ENCODE data around the gene CTXN1. TPM values are rescaled to one million over a fixed set of nuclear protein-coding genes. Genes with fewer than 3 reads are reported as not detected.

CTXN1 gene
- total and polyA plus RNA-seq, 2 donors (not counting 1 experiment from before 2014, with no cell fraction given) = 0.66 to 0.85 TPM

GRCh38 chr19:7911508-7912143 lies 14.3 kb downstream of the CTXN1 start:
- TF ChIP-seq CTCF (conservative IDR thresholded peaks at IDR 0.05 in 1 of 2, IDR thresholded peaks at IDR 0.05 in 1 of 2; ENCODE audit: low read depth in 1 of 2, low read length in 2 of 2) (no peak), EZH2 (IDR thresholded peaks at IDR 0.05; ENCODE audit: low read length, missing control alignments) (no peak)
- Histone ChIP-seq H3K79me2 (ENCODE audit: control insufficient read depth, insufficient read depth, low read length) (peaks cover 6% of the 10 kb centered on the region), H3K27ac (ENCODE audit: insufficient read depth, low read length) (no peak overlapping the region), H3K36me3 (ENCODE audit: control insufficient read depth, insufficient read depth, low read length) (peaks cover 22% of the 10 kb centered on the region), H3K4me1 (ENCODE audit: control insufficient read depth, extremely low read depth, insufficient read depth, low read length) (peaks cover 4% of the 10 kb centered on the region), H3K9ac (ENCODE audit: insufficient read depth, low read length) (no peak overlapping the region), H3K27me3 (ENCODE audit: control insufficient read depth, insufficient read depth, low read length) (peaks cover 8% of the 10 kb centered on the region), H3K4me2 (ENCODE audit: extremely low read depth, insufficient read depth, low read length) (no peak overlapping the region), H3K9me3 (ENCODE audit: control insufficient read depth, insufficient read depth, low read depth, low read length) (no peaks in the 10 kb centered on the region), H2AFZ (ENCODE audit: low read length) (no peak overlapping the region), H3K4me3 (replicated peaks in 1 of 4; ENCODE audit: control extremely low read depth in 1 of 4, insufficient read depth in 1 of 4, low read depth in 3 of 4, low read length in 4 of 4) (no peak overlapping the region), H4K20me1 (ENCODE audit: control insufficient read depth, extremely low read depth, insufficient read depth, low read length) (no peaks in the 10 kb centered on the region)
- no peak for DNase-seq (ENCODE audit: low read depth in 2 of 2)

- no peaks in the 10 kb centered on the region for H3K9me3 ChIP-seq (ENCODE audit: control insufficient read depth, insufficient read depth, low read depth, low read length)
These were observed 15.4 kb downstream of the CTXN1 start for GRCh38 chr19:7910321-7911161.

More at GRCh38 chr19:7910321-7911161, 15.4 kb downstream of the CTXN1 start:
- H3K4me1 ChIP-seq (ENCODE audit: control insufficient read depth, extremely low read depth, insufficient read depth, low read length) = no peaks in the 10 kb centered on the region
- peaks cover 3% of the 10 kb centered on the region for H3K27me3 ChIP-seq (ENCODE audit: control insufficient read depth, insufficient read depth, low read length)
- H3K27ac ChIP-seq (ENCODE audit: insufficient read depth, low read length) = no peak overlapping the region
- peaks cover 14% of the 10 kb centered on the region for H3K79me2 ChIP-seq (ENCODE audit: control insufficient read depth, insufficient read depth, low read length)
- H3K36me3 ChIP-seq (ENCODE audit: control insufficient read depth, insufficient read depth, low read length) = peaks cover 24% of the 10 kb centered on the region
- H3K4me2 ChIP-seq (ENCODE audit: extremely low read depth, insufficient read depth, low read length) = no peak overlapping the region
- DNase-seq (ENCODE audit: low read depth in 2 of 2) = no peak
- TF ChIP-seq CTCF (conservative IDR thresholded peaks at IDR 0.05 in 1 of 2, IDR thresholded peaks at IDR 0.05 in 1 of 2; ENCODE audit: low read depth in 1 of 2, low read length in 2 of 2) (no peak), EZH2 (IDR thresholded peaks at IDR 0.05; ENCODE audit: low read length, missing control alignments) (no peak)
- H4K20me1 ChIP-seq (ENCODE audit: control insufficient read depth, extremely low read depth, insufficient read depth, low read length) = no peaks in the 10 kb centered on the region
- H2AFZ ChIP-seq (ENCODE audit: low read length) = no peak overlapping the region
- H3K9ac ChIP-seq (ENCODE audit: insufficient read depth, low read length) = no peak overlapping the region
- H3K4me3 ChIP-seq (replicated peaks in 1 of 4; ENCODE audit: control extremely low read depth in 1 of 4, insufficient read depth in 1 of 4, low read depth in 3 of 4, low read length in 4 of 4) = no peak overlapping the region
